Calu3 (cell line): Measurements from ENCODE around the gene GPR146. TPM values are rescaled to one million over a fixed set of nuclear protein-coding genes. Genes with fewer than 3 reads are reported as not detected.
"Not testable (repeated sequence)": the region's sequence is repeated elsewhere in the genome, so short reads cannot be mapped to it uniquely, and the experiment has no call there.

Experiments
- BruUV-seq: library from RNA; stranded (reverse); fragments of 400-500 nt; replicated peaks from 2 replicates; lab custom pipeline; 2021; lab: Mats Ljungman, UMichigan
- CTCF ChIA-PET: fragments of 300-600 bp; sonication (Branson Sonifier 250); formaldehyde crosslinking; loops from one replicate; lab custom pipeline; 2022; ENCODE audit warnings: antibody characterized with exemption; lab: Charles Lee
- DNase-seq: peaks from one replicate; pipeline ENCODE4 v3.0.0; 2022
- H3K27ac Mint-ChIP-seq: one replicate; pipeline ENCODE4 v1.8.0; 2022; ENCODE audit warnings: mixed read lengths; ENCODE audit not compliant: unreplicated experiment
- H3K27me3 Mint-ChIP-seq: one replicate; pipeline ENCODE4 v1.8.0; 2022; ENCODE audit warnings: mixed read lengths; ENCODE audit not compliant: unreplicated experiment
- H3K36me3 Mint-ChIP-seq: one replicate; pipeline ENCODE4 v1.8.0; 2022; ENCODE audit warnings: mild to moderate bottlenecking, moderate library complexity, mixed read lengths; ENCODE audit not compliant: insufficient read depth, unreplicated experiment
- H3K4me1 Mint-ChIP-seq: one replicate; pipeline ENCODE4 v1.8.0; 2022; ENCODE audit warnings: mild to moderate bottlenecking, low read depth, mixed read lengths; ENCODE audit not compliant: unreplicated experiment
- H3K4me3 Mint-ChIP-seq: one replicate; pipeline ENCODE4 v1.8.0; 2022; ENCODE audit warnings: mild to moderate bottlenecking, low read depth, moderate library complexity, mixed read lengths; ENCODE audit not compliant: unreplicated experiment
- H3K9me3 Mint-ChIP-seq: one replicate; pipeline ENCODE4 v1.8.0; 2022; ENCODE audit warnings: low read depth, mixed read lengths; ENCODE audit not compliant: unreplicated experiment
- intact Hi-C: fragments of 100-400 bp; cut with micrococcal nuclease; formaldehyde crosslinking; loops from one replicate; pipeline ENCODE4 v1.10.0; 2022; ENCODE audit not compliant: unreplicated experiment
- total RNA-seq: library from RNA; stranded (reverse); gene quantifications from 2 replicates; pipeline ENCODE4 v1.2.3, GENCODE V29; 2022
- TF ChIP-seq, protein P1 (sequence below): fragments of 200-600 bp; IDR thresholded peaks from one replicate; pipeline ENCODE4 v1.8.0; 2022; ENCODE audit warnings: antibody characterized with exemption; ENCODE audit not compliant: unreplicated experiment

GPR146 gene
- total RNA-seq, 1 experiment from 2014 or later: 0.66 TPM

DNA sequence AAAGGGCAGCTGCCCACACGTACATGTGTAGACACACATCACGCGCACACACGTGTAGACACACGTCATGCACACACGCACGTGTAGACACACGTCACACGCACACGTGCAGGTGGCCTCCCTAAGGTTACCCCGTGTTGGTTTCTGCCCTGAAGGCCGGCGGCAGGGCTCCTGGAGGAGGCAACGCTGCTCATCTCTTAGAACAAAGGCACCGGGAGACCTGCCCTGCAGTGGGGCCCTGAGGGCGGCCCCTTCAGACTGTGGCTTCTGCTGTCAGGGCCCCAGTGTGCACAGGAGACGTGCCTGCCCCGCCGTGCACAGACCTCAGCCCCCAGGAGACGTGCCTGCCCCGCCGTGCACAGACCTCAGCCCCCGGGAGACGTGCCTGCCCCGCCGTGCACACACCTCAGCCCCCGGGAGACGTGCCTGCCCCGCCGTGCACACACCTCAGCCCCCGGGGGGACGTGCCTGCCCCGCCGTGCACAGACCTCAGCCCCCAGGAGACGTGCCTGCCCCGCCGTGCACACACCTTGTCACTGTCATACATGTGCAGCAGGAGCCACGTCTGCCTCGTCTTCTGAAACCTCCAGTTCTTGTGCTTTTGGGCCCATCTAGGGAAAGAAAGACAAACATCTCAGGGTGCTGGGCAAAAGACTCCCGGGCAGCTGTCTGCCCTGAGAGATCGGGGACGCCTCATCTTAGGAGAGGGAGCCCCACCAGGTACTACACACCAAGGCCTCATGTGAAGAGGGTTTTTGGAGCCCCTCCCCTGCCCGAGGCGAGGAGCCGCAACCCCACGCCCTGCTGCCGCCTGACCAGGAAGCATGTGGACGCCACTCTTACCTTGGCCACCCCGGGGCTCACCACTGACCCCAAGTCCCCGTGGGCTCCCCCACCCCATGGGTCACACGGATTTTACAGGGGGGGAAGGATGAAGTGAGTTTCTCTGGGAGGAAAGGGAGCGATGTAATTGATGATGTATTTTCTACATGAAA is 44.1 kb upstream of the GPR146 start:
- intact Hi-C loops: no loop called here
- no peaks in the 10 kb centered on the region for H3K4me1 Mint-ChIP-seq
- peak overlapping the region; percentile 55 for H3K27ac Mint-ChIP-seq
- CTCF ChIA-PET: no interaction called here
- no peak overlapping the region for H3K4me3 Mint-ChIP-seq
- H3K9me3 Mint-ChIP-seq: no peaks in the 10 kb centered on the region
- H3K36me3 Mint-ChIP-seq: peaks cover 46% of the 10 kb centered on the region
- no peak for DNase-seq
- TF ChIP-seq, protein P1, sequence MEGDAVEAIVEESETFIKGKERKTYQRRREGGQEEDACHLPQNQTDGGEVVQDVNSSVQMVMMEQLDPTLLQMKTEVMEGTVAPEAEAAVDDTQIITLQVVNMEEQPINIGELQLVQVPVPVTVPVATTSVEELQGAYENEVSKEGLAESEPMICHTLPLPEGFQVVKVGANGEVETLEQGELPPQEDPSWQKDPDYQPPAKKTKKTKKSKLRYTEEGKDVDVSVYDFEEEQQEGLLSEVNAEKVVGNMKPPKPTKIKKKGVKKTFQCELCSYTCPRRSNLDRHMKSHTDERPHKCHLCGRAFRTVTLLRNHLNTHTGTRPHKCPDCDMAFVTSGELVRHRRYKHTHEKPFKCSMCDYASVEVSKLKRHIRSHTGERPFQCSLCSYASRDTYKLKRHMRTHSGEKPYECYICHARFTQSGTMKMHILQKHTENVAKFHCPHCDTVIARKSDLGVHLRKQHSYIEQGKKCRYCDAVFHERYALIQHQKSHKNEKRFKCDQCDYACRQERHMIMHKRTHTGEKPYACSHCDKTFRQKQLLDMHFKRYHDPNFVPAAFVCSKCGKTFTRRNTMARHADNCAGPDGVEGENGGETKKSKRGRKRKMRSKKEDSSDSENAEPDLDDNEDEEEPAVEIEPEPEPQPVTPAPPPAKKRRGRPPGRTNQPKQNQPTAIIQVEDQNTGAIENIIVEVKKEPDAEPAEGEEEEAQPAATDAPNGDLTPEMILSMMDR: no peak
- no TSS peak for BruUV-seq
- no peaks in the 10 kb centered on the region for H3K27me3 Mint-ChIP-seq

DNA sequence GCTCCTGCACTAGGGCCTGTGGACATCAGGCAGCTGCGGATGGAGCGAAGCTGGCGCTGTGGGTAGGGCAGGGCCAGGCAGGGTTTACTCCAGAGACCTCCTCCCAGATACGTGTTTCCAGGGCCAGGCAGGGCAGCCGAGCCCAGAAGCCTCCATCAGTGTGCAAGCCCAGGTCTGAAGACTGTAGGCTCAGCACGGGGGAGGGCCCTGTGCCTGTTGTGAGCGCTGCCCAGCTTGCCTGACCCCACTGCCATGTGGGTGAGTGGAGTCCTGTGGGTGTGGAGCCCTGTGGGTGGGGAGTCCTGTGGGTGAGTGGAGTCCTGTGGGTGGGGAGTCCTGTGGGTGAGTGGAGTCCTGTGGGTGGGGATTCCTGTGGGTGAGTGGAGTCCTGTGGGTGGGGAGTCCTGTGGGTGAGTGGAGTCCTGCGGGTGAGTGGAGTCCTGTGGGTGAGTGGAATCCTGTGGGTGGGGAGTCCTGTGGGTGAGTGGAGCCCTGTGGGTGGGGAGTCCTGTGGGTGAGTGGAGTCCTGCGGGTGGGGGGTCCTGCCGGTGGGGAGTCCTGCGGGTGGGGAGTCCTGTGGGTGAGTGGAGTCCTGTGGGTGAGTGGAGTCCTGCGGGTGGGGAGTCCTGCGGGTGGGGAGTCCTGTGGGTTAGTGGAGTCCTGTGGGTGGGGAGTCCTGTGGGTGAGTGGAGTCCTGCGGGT is 43.1 kb upstream of the GPR146 start:
- H3K36me3 Mint-ChIP-seq: peaks cover 49% of the 10 kb centered on the region
- intact Hi-C loops, H3K4me3 Mint-ChIP-seq, H3K9me3 Mint-ChIP-seq, BruUV-seq, H3K4me1 Mint-ChIP-seq, CTCF ChIA-PET, H3K27me3 Mint-ChIP-seq: not testable (repeated sequence)
- H3K27ac Mint-ChIP-seq: peak overlapping the region; percentile 55
- peak; percentile 39 for DNase-seq

DNA sequence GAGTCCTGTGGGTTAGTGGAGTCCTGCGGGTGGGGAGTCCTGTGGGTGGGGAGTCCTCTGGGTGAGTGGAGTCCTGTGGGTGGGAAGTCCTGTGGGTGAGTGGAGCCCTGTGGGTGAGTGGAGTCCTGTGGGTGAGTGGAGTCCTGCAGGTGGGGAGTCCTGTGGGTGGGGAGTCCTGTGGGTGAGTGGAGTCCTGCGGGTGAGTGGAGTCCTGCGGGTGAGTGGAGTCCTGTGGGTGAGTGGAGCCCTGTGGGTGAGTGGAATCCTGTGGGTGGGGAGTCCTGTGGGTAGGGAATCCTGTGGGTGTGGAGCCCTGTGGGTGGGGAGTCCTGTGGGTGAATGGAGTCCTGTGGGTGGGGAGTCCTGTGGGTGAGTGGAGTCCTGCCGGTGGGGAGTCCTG is 42.3 kb upstream of the GPR146 start:
- BruUV-seq, DNase-seq, H3K27me3 Mint-ChIP-seq, H3K4me1 Mint-ChIP-seq, intact Hi-C loops, H3K9me3 Mint-ChIP-seq, H3K27ac Mint-ChIP-seq, CTCF ChIA-PET, H3K4me3 Mint-ChIP-seq: not testable (repeated sequence)
- H3K36me3 Mint-ChIP-seq: peaks cover 46% of the 10 kb centered on the region

DNA sequence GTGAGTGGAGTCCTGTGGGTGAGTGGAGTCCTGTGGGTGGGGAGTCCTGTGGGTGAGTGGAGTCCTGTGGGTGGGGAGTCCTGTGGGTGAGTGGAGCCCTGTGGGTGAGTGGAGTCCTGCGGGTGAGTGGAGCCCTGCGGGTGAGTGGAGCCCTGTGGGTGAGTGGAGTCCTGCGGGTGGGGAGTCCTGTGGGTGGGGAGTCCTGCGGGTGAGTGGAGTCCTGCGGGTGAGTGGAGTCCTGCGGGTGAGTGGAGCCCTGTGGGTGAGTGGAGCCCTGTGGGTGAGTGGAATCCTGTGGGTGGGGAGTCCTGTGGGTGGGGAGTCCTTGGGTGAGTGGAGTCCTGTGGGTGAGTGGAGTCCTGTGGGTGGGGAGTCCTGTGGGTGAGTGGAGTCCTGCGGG is 41.9 kb upstream of the GPR146 start:
- H3K4me1 Mint-ChIP-seq, H3K27ac Mint-ChIP-seq, CTCF ChIA-PET, H3K4me3 Mint-ChIP-seq, H3K27me3 Mint-ChIP-seq, intact Hi-C loops, H3K9me3 Mint-ChIP-seq, DNase-seq, BruUV-seq: not testable (repeated sequence)
- peaks cover 42% of the 10 kb centered on the region for H3K36me3 Mint-ChIP-seq

DNA sequence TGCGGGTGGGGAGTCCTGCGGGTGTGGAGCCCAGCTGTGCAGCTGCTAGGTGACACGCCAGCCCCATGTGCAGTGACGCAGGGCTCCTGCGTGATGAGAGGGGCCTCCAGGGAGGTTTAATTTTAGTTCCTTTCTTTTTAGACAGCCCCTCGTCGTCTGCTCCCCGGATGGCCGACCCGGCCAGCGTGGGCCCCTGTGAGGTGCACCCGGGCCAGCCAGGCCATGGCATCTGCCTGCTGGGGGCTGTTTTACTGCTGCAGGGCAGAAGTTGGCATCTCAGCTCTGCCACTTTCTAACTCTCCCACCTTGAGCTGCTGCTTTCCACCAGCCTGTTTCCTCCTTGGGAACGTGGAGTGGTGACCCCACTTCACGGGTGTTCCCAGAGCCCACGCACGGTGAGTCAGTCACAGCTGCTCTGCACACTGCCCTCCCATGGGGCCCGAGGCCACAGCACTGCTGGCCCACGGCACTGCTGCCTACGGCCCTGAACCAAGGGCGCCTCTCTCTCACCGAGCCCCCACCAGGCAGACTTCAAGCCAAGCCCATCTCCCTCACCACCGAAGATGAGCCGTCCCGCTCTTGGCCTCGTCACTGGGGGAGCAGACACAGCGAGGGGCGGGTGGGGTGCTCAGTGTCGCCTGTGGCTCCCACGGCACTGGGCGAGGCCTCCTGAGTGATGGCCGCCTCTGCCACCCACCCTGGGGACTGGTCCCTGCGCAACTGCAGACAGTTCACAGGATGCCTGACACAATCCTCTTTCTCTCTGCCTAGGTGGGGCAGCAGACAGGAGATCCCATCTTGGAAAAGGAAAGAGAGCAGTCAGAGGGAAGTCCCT is 40.1 kb upstream of the GPR146 start:
- Mint-ChIP-seq H3K27ac (no peak overlapping the region), H3K36me3 (peaks cover 45% of the 10 kb centered on the region), H3K4me1 (peaks cover 15% of the 10 kb centered on the region), H3K4me3 (no peak overlapping the region), H3K9me3 (no peaks in the 10 kb centered on the region), H3K27me3 (no peaks in the 10 kb centered on the region)
- no TSS peak for BruUV-seq
- CTCF ChIA-PET: no interaction called here
- TF ChIP-seq, protein P1: no peak
- no peak for DNase-seq
- intact Hi-C loops: no loop called here
